Colonic mucosa (tissue), 4 donors: ENCODE data around the gene INPP5F. TPM values are rescaled to one million over a fixed set of nuclear protein-coding genes. Genes with fewer than 3 reads are reported as not detected.

Source experiments
- DNase-seq: peaks from one replicate; pipeline ENCODE4 v3.0.0-alpha.2; 2020
- H3K27ac ChIP-seq: fragments of 200-600 bp; one replicate; pipeline ENCODE4 v1.8.0; 2021
- H3K27me3 ChIP-seq: fragments of 200-600 bp; one replicate; pipeline ENCODE4 v1.8.0; 2021
- H3K36me3 ChIP-seq: fragments of 200-600 bp; one replicate; pipeline ENCODE4 v1.8.0; 2021
- H3K4me1 ChIP-seq: fragments of 200-600 bp; one replicate; pipeline ENCODE4 v1.8.0; 2021; ENCODE audit warnings: mild to moderate bottlenecking
- H3K4me3 ChIP-seq: fragments of 200-600 bp; one replicate; pipeline ENCODE4 v1.8.0; 2021
- H3K9ac ChIP-seq, 2 donors: one replicate each; pipeline ENCODE4 v1.7.0; 2013; ENCODE audit warnings: control low read depth in 2 of 2, low read depth in 2 of 2, low read length in 2 of 2
- H3K9me3 ChIP-seq: fragments of 200-600 bp; one replicate; pipeline ENCODE4 v1.8.0; 2021
- intact Hi-C: fragments of 100-400 bp; cut with DNase I; formaldehyde crosslinking; loops from one replicate; pipeline ENCODE4 v1.14.1; 2022
- total RNA-seq, 2 donors: library from RNA; stranded (reverse); fragmentation: NEBNext Ultra II Directional in 1 of 2; extraction: Animal tissue kit (Norgen Biotek cat#: 25700) in 1 of 2; gene quantifications; one replicate each; pipeline ENCODE4 v1.2.1, GENCODE V29; 2021
- TF ChIP-seq, protein P1 (sequence below): fragments of 200-600 bp; IDR thresholded peaks from one replicate; pipeline ENCODE4 v1.8.0; 2022; ENCODE audit warnings: antibody characterized with exemption, mild to moderate bottlenecking
- donor health status: healthy.
- donor health status: DM: no; HTN: no; CAD: no.
- donor health status: DM: no; HTN: no; CAD: no.

Gene INPP5F
- total RNA-seq, 2 donors from 2014 or later: 12.6 to 15.6 TPM

DNA sequence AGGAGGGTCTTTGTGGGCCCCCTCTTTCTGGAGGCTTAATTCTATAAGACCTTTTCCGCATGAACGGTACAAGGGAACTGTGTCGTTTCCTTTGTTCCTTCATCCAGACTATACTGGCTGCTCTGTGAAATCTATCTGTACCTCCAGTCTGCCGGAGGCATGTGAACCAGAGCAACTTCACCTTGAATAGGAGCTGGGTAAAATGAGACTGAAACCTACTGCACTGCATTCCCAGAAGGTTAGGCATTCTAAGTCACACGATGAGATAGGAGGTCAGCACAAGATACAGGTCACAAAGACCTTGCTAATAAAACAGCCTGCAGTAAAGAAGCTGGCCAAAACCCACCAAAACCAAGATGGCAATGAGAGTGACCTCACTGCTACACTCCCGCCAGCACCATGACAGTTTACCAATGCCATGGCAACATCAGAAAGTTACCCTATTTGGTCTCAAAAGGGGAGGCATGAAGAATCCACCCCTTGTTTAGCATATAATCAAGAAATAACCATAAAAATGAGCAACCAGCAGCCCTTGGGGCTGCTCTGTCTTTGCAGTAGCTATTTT lies 36.8 kb upstream of the INPP5F start:
- intact Hi-C loops: no loop called here
- H3K9ac ChIP-seq: no peak overlapping the region

DNA sequence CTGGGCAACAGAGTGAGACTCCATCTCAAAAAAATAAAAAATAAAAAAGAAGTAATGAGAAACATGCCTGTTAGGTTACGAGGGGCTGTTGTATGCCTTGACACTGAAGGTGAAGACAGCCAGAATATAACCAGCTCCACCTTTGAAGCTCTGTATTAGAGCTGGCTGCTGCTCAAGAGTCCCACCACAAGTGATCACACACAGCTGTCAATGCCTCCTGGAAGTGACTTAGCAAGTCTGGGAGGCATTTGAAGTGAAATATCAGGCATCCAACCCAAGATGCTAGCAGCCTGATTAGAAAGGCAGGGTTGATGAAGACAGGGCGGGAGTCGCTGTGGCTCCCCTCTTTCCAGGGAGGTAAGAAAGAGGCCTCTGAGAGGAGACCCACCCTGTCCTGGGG lies 34.1 kb upstream of the INPP5F start:
- Histone ChIP-seq H3K4me3 (no peak overlapping the region), H3K9ac (no peak overlapping the region), H3K36me3 (no peaks in the 10 kb centered on the region), H3K4me1 (peaks cover 2% of the 10 kb centered on the region), H3K9me3 (no peaks in the 10 kb centered on the region), H3K27ac (no peak overlapping the region), H3K27me3 (no peaks in the 10 kb centered on the region)
- intact Hi-C loops: no loop called here
- DNase-seq: no peak
- TF ChIP-seq, protein P1, sequence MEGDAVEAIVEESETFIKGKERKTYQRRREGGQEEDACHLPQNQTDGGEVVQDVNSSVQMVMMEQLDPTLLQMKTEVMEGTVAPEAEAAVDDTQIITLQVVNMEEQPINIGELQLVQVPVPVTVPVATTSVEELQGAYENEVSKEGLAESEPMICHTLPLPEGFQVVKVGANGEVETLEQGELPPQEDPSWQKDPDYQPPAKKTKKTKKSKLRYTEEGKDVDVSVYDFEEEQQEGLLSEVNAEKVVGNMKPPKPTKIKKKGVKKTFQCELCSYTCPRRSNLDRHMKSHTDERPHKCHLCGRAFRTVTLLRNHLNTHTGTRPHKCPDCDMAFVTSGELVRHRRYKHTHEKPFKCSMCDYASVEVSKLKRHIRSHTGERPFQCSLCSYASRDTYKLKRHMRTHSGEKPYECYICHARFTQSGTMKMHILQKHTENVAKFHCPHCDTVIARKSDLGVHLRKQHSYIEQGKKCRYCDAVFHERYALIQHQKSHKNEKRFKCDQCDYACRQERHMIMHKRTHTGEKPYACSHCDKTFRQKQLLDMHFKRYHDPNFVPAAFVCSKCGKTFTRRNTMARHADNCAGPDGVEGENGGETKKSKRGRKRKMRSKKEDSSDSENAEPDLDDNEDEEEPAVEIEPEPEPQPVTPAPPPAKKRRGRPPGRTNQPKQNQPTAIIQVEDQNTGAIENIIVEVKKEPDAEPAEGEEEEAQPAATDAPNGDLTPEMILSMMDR: no peak

More for the DNA sequence above, 36.8 kb upstream of the INPP5F start:
- H3K4me1 ChIP-seq: peaks cover 4% of the 10 kb centered on the region
- no peaks in the 10 kb centered on the region for H3K36me3 ChIP-seq
- H3K9me3 ChIP-seq: no peaks in the 10 kb centered on the region
- H3K27ac ChIP-seq: no peak overlapping the region
- H3K4me3 ChIP-seq: no peak overlapping the region
- TF ChIP-seq, protein P1: no peak
- no peak for DNase-seq
- no peaks in the 10 kb centered on the region for H3K27me3 ChIP-seq

DNA sequence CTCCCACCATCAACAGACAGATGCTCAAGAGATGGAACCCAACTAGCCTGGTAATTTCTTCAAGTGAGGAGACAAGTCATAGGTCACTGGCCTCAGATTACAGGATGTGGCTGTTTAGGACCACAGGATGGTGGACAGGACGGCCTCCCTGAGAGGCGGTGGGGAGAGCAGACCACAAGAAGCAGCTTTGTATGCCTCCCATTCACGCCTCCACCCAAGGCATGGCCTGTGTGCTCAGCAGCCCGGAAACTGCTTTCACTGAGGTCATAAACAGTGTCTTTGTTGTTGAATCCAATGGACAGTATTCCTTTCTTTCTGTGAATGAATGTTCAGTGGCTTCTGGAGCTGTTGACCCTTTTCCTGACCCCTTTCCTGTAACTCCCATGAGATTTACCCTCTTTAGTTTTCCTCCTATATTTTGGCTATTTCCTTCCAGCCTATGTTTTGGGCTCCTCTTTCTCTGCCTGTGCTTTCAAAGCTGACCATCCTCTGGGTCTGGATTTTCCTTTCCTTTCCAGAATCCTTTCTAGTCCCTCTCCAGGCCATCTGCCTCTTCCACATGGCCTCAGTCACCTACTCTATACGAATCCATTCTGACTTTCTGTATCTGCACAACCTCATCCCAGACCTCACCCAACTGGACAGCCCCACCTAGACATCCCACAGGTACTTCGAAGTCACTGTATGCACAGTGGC lies 32.4 kb upstream of the INPP5F start:
- Histone ChIP-seq H3K4me3 (no peak overlapping the region), H3K27me3 (no peaks in the 10 kb centered on the region), H3K9ac (no peak overlapping the region), H3K27ac (no peak overlapping the region), H3K4me1 (no peaks in the 10 kb centered on the region), H3K36me3 (no peaks in the 10 kb centered on the region), H3K9me3 (no peaks in the 10 kb centered on the region)
- TF ChIP-seq, protein P1: no peak
- DNase-seq: no peak
- intact Hi-C loops: no loop called here

DNA sequence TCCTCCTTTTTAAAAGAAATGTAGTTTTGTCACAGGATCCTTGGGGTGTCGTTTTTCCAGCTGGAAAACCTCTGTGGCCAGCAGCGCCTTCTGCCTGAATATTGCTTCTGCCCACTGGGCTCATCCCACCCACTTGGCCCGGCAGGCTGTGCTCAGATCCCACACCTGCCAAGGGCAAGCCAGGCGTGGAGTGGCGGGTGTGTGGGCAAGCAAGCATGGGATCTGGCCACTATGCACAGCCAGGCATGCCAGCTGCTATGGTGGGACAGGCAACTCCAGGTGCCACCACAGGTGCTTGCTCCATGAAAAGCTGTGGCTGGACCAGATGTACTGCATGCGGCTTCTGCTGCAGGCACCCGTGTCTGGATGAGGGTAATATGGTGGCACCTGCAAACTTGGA lies 31.2 kb upstream of the INPP5F start:
- Histone ChIP-seq H3K27ac (no peak overlapping the region), H3K27me3 (no peaks in the 10 kb centered on the region), H3K9me3 (no peaks in the 10 kb centered on the region), H3K4me1 (no peaks in the 10 kb centered on the region), H3K9ac (no peak overlapping the region), H3K36me3 (no peaks in the 10 kb centered on the region), H3K4me3 (no peak overlapping the region)
- TF ChIP-seq, protein P1: no peak
- DNase-seq: no peak
- intact Hi-C loops: no loop called here

DNA sequence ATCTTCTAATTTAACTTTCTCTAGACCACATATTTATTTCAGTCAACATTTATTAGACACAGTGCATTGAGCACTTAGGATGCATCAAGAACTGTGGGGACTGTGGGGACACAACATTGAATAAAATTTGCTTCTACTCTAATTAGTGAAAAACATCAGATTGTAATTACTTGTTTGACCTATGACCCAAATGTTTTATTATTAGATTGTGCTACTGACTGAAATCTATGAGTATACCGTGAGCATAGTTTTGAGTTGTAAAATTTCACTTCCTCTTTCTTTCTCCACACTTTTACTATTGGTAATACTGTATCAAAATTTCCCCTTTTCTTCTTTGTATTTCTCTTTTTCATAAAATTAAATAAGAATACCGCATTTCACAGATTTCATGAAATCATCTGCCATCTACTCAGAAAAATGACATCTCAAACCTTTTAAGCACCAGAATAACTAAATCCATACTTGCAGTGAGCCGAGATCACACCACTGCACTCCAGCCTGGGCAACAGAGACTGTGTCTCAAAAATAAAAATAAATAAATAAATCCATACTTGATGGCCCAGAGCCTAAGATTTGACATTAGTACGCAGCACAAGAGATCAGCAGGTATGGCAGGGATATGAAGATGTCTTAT lies 25.4 kb upstream of the INPP5F start:
- H3K27ac ChIP-seq: no peak overlapping the region
- intact Hi-C loops: no loop called here
- no peak overlapping the region for H3K4me3 ChIP-seq
- TF ChIP-seq, protein P1: no peak
- no peaks in the 10 kb centered on the region for H3K4me1 ChIP-seq
- no peaks in the 10 kb centered on the region for H3K9me3 ChIP-seq
- H3K9ac ChIP-seq: no peak overlapping the region
- H3K27me3 ChIP-seq: no peaks in the 10 kb centered on the region
- H3K36me3 ChIP-seq: no peaks in the 10 kb centered on the region
- DNase-seq: no peak
